ENCODE results near the gene MIEF1.
A peak's percentile ranks its signal among the peaks of the same experiment; 100 is the strongest.

MIEF1 gene

GRCh38 chr22:39553429-39553828 is 51.3 kb downstream of the MIEF1 start:
- no peaks in the 10 kb centered on the region for H3K9me3 ChIP-seq (ENCODE audit: control insufficient read depth, insufficient read depth, low read depth, low read length)
- H3K36me3 ChIP-seq (ENCODE audit: control insufficient read depth, insufficient read depth, low read length), result no peaks in the 10 kb centered on the region
- peaks cover 7% of the 10 kb centered on the region; the same call in 1 of the 2 replicates for H3K4me1 ChIP-seq (ENCODE audit: control insufficient read depth, insufficient read depth, low read length)
- H3K27ac ChIP-seq (ENCODE audit: low read depth, low read length), result no peak overlapping the region
- no peak overlapping the region for H3K4me3 ChIP-seq (ENCODE audit: low read depth, low read length)
- H3K27me3 ChIP-seq (ENCODE audit: control insufficient read depth, insufficient read depth, low read length), result peaks cover 61% of the 10 kb centered on the region
- no peak overlapping the region for H3K9ac ChIP-seq (ENCODE audit: low read length)

GRCh38 chr22:39554151-39554550 is 52.1 kb downstream of the MIEF1 start:
- H3K27me3 ChIP-seq (ENCODE audit: control insufficient read depth, insufficient read depth, low read length), result peaks cover 64% of the 10 kb centered on the region
- no peak overlapping the region for H3K9ac ChIP-seq (ENCODE audit: low read length)
- peaks cover 10% of the 10 kb centered on the region; the same call in 1 of the 2 replicates for H3K4me1 ChIP-seq (ENCODE audit: control insufficient read depth, insufficient read depth, low read length)
- H3K36me3 ChIP-seq (ENCODE audit: control insufficient read depth, insufficient read depth, low read length), result no peaks in the 10 kb centered on the region
- H3K9me3 ChIP-seq (ENCODE audit: control insufficient read depth, insufficient read depth, low read depth, low read length), result no peaks in the 10 kb centered on the region
- H3K4me3 ChIP-seq (ENCODE audit: low read depth, low read length), result no peak overlapping the region
- H3K27ac ChIP-seq (ENCODE audit: low read depth, low read length), result no peak overlapping the region

DNA sequence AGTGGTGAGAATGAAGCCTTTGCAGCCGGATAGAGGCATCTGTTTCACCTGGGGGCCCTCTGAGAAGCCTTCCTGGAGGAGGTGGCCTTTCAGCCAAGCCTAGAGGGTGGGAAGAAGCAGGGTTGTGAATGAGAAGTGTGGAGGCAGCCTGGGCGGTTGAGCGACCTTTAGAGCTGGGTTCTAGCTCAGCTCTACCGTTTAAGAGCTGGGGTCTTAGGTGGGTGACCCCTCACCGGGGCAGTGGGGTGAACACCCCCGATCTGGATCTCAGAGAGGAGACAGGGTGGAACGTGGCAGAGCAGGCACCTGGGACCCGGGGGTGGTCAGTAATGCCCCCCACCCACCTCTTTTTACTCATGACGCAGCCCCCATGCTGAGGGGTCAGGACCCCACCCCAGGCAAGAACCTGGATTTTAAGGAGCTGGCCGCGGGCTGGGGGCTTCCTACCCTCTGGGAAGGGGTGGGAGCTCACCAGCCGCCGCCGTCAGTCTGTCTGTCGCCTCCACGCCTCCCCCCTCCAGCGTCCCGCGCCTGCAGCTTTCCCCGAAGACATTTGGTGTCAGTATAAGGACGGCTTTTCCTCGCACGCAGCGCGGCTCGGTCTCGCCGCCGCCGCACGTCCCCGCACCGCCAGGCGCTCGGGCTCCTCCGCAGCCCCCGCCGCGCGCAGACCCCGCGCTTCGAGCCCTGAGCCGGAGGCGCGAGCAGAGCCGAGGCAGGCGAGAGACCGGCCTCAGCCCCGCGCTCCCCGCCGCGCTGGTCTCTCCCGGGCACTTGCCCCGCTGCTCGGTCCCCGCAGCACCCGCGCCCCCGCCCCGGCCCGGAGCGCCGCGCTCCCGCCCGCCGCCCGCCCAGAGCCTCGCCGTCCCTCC is 55.1 kb downstream of the MIEF1 start:
- peak overlapping the region; percentile 52 for H3K4me3 ChIP-seq (ENCODE audit: low read depth, low read length)
- peaks cover 19% of the 10 kb centered on the region for H3K4me1 ChIP-seq (ENCODE audit: control insufficient read depth, insufficient read depth, low read length)
- H3K27ac ChIP-seq (ENCODE audit: low read depth, low read length), result no peak overlapping the region
- H3K27me3 ChIP-seq (ENCODE audit: control insufficient read depth, insufficient read depth, low read length), result peaks cover 72% of the 10 kb centered on the region
- no peaks in the 10 kb centered on the region for H3K9me3 ChIP-seq (ENCODE audit: control insufficient read depth, insufficient read depth, low read depth, low read length)
- H3K9ac ChIP-seq (ENCODE audit: low read length), result no peak overlapping the region
- no peaks in the 10 kb centered on the region for H3K36me3 ChIP-seq (ENCODE audit: control insufficient read depth, insufficient read depth, low read length)

DNA sequence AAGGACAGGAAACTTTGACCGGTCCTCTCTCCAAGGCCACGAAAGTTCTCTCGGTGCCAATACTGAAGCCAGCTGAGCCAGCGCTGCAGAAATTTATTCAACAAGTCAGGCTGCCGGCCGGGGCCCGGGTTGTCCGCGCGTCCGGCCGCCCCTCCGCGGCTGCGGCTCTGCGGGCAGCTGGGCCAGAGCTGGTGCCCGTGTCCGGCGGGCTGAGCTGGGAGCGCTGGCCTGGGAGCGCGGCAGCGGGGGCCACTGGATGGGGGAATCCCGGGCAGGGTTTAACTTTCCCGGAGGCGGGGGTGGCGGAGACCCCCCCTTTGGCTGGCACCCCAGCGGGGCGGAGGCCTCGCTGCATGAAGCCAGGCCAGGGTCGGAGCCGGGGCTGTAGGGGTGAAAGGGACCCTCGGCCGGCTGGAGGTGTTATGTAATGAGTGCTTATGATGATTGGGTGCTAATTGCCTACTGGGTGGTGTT is 56.2 kb downstream of the MIEF1 start:
- Histone ChIP-seq H3K4me3 (ENCODE audit: low read depth, low read length) (peak overlapping the region; percentile 43), H3K36me3 (ENCODE audit: control insufficient read depth, insufficient read depth, low read length) (no peaks in the 10 kb centered on the region), H3K27me3 (ENCODE audit: control insufficient read depth, insufficient read depth, low read length) (peaks cover 75% of the 10 kb centered on the region), H3K27ac (ENCODE audit: low read depth, low read length) (no peak overlapping the region), H3K4me1 (ENCODE audit: control insufficient read depth, insufficient read depth, low read length) (peaks cover 19% of the 10 kb centered on the region), H3K9ac (ENCODE audit: low read length) (no peak overlapping the region), H3K9me3 (ENCODE audit: control insufficient read depth, insufficient read depth, low read depth, low read length) (no peaks in the 10 kb centered on the region)

DNA sequence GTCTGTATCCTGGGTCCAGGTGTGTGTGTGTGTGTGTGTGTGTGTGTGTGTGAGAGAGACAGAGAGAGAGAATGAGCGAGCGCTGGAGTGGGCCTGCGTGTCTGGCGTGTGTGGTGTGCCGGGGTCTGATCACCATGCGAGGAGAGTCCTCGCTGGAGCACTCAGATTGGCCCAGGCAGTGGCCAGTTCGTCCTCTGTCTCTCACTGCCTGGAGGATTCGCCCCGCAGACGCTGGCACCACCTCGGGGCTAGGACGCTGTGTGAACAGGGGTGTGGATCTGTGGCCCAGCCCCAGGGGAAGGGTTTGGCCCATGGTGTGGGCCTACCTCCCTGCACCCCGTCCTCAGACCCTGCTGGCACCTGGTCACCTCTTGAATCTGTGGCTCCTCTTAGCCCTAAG is 56.9 kb downstream of the MIEF1 start:
- Histone ChIP-seq H3K4me1 (ENCODE audit: control insufficient read depth, insufficient read depth, low read length) (peaks cover 19% of the 10 kb centered on the region), H3K27me3 (ENCODE audit: control insufficient read depth, insufficient read depth, low read length) (peaks cover 75% of the 10 kb centered on the region), H3K4me3 (ENCODE audit: low read depth, low read length) (no peak overlapping the region), H3K27ac (ENCODE audit: low read depth, low read length) (no peak overlapping the region), H3K9ac (ENCODE audit: low read length) (no peak overlapping the region), H3K36me3 (ENCODE audit: control insufficient read depth, insufficient read depth, low read length) (no peaks in the 10 kb centered on the region), H3K9me3 (ENCODE audit: control insufficient read depth, insufficient read depth, low read depth, low read length) (no peaks in the 10 kb centered on the region)

DNA sequence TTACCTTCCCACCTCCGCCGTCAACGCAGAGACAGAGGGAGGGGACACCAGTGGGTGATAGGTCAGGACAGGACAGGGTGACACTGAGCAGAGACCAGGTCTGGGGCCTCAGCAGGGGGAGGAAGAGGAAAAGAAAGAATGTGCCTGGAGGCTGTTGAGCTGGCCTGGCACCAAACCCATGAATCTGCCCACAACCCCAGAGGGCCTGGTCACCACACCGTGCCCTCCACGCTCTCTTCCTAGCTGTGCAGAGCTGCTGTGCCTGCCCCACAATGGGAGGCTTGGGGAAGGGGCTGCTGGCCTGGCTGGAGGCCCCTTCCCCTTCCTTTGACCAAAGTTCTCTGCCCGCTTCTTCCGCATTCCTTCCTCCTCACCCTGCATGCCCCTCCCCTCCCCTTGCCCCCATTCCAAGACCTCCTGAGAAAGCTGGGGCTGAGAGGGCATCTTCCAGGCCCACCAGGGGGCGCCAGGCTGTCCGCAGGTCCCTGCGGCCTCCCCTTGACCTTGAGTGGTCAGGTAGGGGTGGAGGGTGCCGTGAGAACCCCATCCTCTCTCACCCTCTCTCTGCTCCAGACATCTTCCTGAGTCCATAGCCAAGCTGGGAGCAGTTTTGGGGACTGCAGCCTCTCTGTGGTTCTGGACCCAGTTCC is 57.5 kb downstream of the MIEF1 start:
- Histone ChIP-seq H3K27me3 (ENCODE audit: control insufficient read depth, insufficient read depth, low read length) (peaks cover 75% of the 10 kb centered on the region), H3K9ac (ENCODE audit: low read length) (no peak overlapping the region), H3K27ac (ENCODE audit: low read depth, low read length) (no peak overlapping the region), H3K36me3 (ENCODE audit: control insufficient read depth, insufficient read depth, low read length) (no peaks in the 10 kb centered on the region), H3K4me3 (ENCODE audit: low read depth, low read length) (no peak overlapping the region; the same call in 1 of the 2 replicates), H3K9me3 (ENCODE audit: control insufficient read depth, insufficient read depth, low read depth, low read length) (no peaks in the 10 kb centered on the region), H3K4me1 (ENCODE audit: control insufficient read depth, insufficient read depth, low read length) (peaks cover 19% of the 10 kb centered on the region)

DNA sequence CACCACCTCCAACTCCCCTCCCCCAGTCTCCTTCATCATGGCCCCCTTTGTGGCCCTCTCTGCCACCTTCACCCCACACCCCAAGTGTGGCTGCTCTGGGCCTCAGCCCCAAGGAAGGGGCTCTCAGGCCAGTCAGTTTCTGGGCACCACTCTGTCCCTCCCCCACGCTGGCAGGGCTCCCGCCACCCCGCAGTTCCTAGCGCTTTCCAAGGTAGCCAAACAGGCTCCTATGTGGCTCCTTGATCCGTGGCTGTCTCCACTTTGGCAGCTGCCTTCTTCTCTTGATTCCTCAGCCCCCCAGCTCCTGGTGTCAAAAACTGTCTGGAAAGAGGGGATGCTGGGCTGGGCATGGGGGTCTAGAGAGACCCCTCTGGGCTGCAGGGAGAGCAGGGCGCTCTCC is 58.0 kb downstream of the MIEF1 start:
- Histone ChIP-seq H3K36me3 (ENCODE audit: control insufficient read depth, insufficient read depth, low read length) (no peaks in the 10 kb centered on the region), H3K27ac (ENCODE audit: low read depth, low read length) (no peak overlapping the region), H3K9ac (ENCODE audit: low read length) (no peak overlapping the region), H3K4me1 (ENCODE audit: control insufficient read depth, insufficient read depth, low read length) (peaks cover 19% of the 10 kb centered on the region), H3K4me3 (ENCODE audit: low read depth, low read length) (no peak overlapping the region), H3K27me3 (ENCODE audit: control insufficient read depth, insufficient read depth, low read length) (peaks cover 73% of the 10 kb centered on the region), H3K9me3 (ENCODE audit: control insufficient read depth, insufficient read depth, low read depth, low read length) (no peaks in the 10 kb centered on the region)

- Histone ChIP-seq H3K9ac (ENCODE audit: low read length) (no peak overlapping the region), H3K27ac (ENCODE audit: low read depth, low read length) (no peak overlapping the region), H3K4me1 (ENCODE audit: control insufficient read depth, insufficient read depth, low read length) (peaks cover 12% of the 10 kb centered on the region), H3K9me3 (ENCODE audit: control insufficient read depth, insufficient read depth, low read depth, low read length) (peaks cover 5% of the 10 kb centered on the region; the same call in 1 of the 2 replicates), H3K36me3 (ENCODE audit: control insufficient read depth, insufficient read depth, low read length) (no peaks in the 10 kb centered on the region), H3K27me3 (ENCODE audit: control insufficient read depth, insufficient read depth, low read length) (peaks cover 46% of the 10 kb centered on the region), H3K4me3 (ENCODE audit: low read depth, low read length) (no peak overlapping the region)
Measured at GRCh38 chr22:39562839-39563489, 60.9 kb downstream of the MIEF1 start.

DNA sequence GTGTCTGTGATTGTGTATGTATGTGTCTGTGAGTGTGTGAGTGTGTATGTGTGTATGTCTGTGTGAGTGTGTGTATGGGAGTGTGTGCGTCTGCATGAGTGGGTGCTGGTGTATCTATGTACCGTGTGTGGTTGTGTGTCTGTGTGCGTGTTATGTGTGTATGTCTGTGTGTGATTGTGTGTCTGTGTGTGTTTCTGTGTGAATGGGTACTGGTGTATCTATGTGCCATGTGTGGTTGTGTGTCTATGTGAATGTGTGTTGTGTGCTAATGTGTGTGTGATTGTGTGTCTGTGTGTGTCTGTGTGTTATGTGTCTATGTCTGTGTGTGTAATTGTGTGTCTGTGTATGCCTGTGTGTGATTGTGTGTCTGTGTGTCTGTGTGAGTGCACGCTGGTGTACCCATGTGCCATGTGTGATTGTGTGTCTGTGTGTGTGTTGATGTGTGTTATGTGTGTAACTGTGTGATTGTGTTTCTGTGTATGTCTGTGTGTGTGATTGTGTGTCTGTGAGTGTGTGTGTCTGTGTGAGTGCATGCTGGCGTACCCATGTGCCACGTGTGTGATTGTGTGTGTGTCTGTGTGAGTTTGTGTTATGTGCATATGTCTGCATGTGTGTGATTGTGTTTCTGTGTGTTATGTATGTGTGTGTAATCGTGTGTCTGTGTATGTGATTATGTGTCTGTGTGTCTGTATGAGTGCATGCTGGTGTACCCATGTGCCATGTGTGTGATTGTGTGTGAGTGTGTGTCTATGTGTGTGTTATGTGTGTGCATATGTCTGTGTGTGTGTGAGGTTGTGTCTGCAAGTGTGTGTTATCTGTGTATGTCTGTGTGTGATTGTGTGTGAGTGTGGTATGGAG is 61.7 kb downstream of the MIEF1 start:
- Histone ChIP-seq H3K27me3 (ENCODE audit: control insufficient read depth, insufficient read depth, low read length) (peaks cover 37% of the 10 kb centered on the region), H3K4me3 (ENCODE audit: low read depth, low read length) (no peak overlapping the region), H3K4me1 (ENCODE audit: control insufficient read depth, insufficient read depth, low read length) (peaks cover 12% of the 10 kb centered on the region), H3K9me3 (ENCODE audit: control insufficient read depth, insufficient read depth, low read depth, low read length) (peaks cover 5% of the 10 kb centered on the region; the same call in 1 of the 2 replicates), H3K27ac (ENCODE audit: low read depth, low read length) (no peak overlapping the region), H3K36me3 (ENCODE audit: control insufficient read depth, insufficient read depth, low read length) (no peaks in the 10 kb centered on the region), H3K9ac (ENCODE audit: low read length) (no peak overlapping the region)

- Histone ChIP-seq H3K27me3 (ENCODE audit: control insufficient read depth, insufficient read depth, low read length) (peaks cover 22% of the 10 kb centered on the region; the same call in 1 of the 2 replicates), H3K27ac (ENCODE audit: low read depth, low read length) (no peak overlapping the region), H3K4me3 (ENCODE audit: low read depth, low read length) (no peak overlapping the region), H3K9ac (ENCODE audit: low read length) (no peak overlapping the region), H3K36me3 (ENCODE audit: control insufficient read depth, insufficient read depth, low read length) (no peaks in the 10 kb centered on the region), H3K9me3 (ENCODE audit: control insufficient read depth, insufficient read depth, low read depth, low read length) (peaks cover 5% of the 10 kb centered on the region; the same call in 1 of the 2 replicates), H3K4me1 (ENCODE audit: control insufficient read depth, insufficient read depth, low read length) (no peaks in the 10 kb centered on the region)
Measured at GRCh38 chr22:39565414-39565944, 63.4 kb downstream of the MIEF1 start.
